GM18861 (cell line): Measurements from ENCODE around the gene H2BW1.
"Not testable (repeated sequence)": the region's sequence is repeated elsewhere in the genome, so short reads cannot be mapped to it uniquely, and the experiment has no call there.

Experiments used
- ATAC-seq: cut with Tn5 transposase; IDR thresholded peaks from one replicate; pipeline ENCODE4 v1.9.1; 2021; ENCODE audit not compliant: unreplicated experiment

The H2BW1 gene, protein sequence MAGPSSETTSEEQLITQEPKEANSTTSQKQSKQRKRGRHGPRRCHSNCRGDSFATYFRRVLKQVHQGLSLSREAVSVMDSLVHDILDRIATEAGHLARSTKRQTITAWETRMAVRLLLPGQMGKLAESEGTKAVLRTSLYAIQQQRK

DNA sequence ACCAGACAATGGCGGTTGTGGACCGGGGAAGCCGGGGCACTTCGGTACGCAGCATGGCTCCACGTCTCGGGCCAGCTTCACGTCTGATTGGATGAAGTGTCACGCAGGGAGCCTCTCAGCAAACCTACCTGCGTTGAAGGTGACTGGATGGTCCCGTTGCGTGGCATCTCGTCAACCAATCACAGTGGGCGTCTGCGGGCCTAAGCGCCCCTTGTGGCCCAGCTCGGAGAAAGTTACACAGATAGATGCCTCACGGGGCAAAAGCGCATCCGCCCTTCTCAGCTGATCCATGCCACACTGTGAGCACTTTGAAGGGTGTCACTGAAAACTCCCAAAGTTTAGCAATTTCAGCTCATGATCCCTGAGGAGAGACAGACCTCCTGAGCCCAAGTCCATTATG lies at the start of gene H2BW1:
H2BW1 (minus strand) TSS at position 103 of the 400 bp plus-strand sequence. CDS start 132 bp downstream, outside the sequence.
- ATAC-seq: no peak

DNA sequence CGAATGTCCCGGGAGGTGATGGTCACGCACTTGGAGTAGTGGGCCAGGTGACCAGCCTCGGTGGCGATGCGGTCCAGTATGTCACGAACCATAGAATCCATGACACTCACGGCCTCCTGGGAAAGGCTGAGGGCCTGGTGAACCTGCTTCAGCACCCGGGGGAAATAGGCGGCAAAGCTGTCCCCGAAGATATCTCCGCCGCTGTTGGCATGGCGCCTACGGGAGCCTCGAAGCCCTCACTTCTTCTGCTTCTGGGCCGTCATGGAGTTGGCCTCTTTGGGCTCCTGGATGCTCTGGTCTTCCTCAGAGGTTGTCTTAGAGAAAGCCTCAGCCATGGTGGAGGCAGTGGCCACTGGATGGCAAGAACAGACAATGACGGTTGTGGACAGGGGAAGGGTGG lies 49.1 kb upstream of the H2BW1 start:
- not testable (repeated sequence) for ATAC-seq

DNA sequence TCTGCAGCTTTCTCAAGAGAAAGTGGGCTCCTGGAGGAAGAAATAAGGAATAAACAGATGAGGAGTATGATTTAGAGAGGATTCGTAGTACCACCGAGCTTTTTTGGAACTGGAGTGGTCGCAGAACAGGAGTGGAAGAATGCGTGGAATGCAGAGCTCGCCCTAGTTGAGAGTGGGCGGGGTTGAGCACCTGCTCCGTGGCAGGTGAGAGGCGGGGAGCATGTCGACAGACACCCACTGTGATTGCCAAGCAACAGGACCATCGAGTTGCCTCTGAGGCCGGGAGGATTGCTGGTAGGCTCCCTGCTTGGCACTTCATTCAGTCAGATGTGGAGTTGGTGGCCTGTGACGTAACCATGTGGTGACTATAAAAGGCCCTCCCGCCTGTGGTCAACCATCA lies 41.4 kb upstream of the H2BW1 start:
- ATAC-seq: not testable (repeated sequence)

DNA sequence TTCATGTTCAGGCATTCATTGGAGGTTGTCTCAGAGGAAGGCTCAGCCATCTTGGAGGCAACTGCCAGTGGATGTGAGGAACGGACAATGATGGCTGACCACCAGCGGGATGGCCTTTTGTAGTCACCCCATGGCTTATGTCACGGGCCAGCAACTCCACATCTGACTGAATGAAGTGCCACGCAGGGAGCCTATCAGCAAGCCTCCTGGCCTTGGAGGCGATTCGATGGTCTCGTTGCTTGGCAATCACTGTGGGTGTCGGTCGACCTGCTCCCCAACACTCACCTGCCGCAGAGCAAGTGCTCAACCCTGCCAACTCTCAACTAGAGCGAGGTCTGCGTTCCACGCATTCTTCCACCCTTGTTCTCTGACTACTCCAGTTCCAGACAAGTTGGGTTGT lies 33.7 kb upstream of the H2BW1 start:
- no peak for ATAC-seq

DNA sequence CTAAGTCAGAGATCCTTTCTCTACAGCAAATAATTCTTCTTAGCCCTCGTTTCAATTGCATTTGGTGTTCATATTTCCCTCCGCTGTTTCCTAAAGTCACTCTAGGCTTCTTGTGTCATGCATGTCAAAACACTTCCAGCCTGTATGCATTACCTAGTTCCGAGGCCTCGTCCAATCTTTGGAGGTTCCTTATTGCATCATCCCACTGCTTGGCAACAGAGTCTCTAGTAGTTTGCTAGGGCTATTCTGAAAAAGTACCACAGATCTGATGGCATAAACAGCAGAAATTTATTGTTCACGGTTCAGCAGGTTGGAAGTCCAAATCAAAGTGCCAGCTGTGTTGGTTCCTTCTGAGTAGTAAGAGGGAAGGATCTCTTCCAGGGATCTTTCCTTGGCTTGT lies 32.1 kb upstream of the H2BW1 start:
- no peak for ATAC-seq

DNA sequence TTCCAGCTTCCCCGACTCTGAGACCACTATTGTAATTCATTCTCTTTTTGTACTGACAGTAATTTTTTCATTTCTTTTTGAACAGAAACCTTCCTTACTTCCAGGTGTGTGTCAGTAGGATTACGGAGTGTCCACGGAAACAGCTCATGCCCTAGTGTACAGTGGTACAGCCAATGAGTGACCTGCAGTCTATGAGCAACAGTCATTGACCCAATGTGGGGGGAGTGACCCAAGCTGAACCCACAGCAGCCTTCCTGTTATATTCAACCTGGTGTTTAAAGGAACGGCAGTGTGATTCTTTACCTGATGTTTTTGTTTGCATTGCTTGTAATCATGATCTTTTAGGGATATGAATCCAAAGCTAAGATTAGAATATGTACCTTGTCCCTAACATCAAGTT lies 27.5 kb upstream of the H2BW1 start:
- ATAC-seq: no peak

DNA sequence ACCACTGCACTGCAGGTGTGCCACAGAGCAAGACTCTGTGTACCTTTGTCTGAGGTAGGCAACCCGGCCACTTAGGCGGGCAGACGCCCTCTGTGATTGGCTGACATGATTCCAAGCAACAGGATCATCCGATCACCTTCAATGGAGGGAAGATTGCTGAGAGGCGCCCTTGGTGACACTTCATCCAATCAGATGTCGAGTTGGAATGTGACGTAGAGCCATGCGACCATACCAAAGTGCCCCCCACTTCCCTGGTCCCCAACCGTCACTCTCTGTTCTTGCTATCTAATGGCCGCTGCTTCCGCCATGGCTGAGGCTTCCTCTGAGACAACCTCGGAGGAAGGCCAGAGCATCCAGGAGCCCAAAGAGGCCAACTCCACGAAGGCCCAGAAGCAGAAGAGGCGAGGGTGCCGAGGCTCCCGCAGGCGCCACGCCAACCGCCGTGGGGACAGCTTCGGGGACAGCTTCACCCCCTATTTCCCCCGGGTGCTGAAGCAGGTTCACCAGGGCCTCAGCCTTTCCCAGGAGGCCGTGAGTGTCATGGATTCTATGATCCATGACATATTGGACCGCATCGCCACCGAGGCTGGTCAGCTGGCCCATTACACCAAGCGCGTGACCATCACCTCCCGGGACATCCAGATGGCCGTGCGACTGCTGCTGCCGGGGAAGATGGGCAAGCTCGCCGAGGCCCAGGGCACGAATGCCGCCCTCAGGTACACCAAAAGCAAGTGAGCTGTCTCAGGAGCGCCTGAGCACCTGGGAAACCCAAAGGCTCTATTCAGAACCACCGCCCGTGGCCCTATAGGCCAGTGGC lies 26.4 kb upstream of the H2BW1 start, which contains the start of gene H2BW2:
H2BW2 (plus strand) TSS at position 268 of the 817 bp plus-strand sequence; CDS start at position 307, 39 bp downstream.
- no peak for ATAC-seq

DNA sequence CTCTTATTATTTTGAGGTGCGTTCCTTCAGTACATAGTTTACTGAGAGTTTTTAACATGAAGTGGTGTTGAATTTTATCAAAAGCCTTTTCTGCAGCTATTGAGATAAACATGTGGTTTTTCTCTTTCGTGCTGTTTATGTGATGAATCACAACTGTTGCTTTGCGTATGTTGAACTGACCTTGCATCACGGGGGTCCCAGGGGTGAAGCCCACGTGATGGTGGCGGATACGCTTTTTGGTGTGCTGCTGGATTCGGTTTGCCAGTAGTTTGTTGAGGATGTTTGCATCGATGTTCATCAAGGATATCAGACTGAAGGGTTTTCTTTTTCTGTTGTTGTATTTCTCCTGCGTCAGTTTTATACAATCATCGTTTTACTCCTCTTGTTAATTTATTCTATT lies 4.6 kb upstream of the H2BW1 start:
- no peak for ATAC-seq

DNA sequence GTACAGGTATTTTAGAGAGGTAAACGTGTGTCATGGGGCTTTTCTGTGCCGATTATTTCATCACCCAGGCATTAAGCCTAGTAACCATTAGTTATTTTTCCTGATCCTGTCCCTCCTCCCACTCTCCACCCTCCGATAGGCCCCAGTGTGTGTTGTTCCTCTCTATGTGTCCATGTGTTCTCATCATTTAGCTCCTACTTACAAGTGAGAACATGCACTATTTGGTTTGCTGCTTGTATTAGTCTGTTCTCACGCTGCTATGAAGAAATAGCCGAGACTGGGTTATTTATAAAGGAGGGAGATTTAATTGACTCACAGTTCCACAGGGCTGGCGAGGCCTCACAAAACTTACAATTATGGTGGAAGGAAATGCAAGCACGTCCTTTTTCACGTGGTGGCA lies 2.1 kb upstream of the H2BW1 start:
- ATAC-seq: not testable (repeated sequence)

DNA sequence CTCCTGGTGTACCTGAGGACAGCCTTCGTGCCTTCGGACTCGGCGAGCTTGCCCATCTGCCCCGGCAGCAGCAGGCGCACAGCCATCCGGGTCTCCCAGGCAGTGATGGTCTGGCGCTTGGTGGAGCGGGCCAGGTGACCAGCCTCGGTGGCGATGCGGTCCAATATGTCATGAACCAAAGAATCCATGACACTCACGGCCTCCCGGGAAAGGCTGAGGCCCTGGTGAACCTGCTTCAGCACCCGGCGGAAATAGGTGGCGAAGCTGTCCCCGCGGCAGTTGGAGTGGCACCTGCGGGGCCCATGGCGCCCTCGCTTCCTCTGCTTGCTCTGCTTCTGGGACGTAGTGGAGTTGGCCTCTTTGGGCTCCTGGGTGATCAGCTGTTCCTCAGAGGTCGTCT lies 350 bp downstream of the H2BW1 start:
- ATAC-seq: no peak

DNA sequence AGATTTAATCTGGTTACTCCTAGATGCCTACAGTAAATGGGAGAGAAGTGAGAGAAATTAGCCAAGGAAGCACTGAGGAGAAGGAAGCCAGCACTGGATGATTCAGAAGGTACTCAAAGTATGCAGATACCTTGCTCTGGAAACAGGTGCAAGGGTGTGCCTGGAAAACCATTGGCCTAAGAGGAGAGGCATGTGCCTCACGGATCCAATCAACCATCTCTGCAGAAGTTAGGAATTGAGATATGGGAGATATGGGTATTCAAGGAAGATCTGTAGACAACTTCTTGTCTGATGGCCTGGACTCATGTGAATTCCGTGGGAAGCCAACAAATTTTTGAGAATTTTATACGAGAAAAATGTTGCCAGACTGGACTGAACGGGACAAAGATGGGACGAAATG lies 4.7 kb downstream of the H2BW1 start:
- no peak for ATAC-seq

DNA sequence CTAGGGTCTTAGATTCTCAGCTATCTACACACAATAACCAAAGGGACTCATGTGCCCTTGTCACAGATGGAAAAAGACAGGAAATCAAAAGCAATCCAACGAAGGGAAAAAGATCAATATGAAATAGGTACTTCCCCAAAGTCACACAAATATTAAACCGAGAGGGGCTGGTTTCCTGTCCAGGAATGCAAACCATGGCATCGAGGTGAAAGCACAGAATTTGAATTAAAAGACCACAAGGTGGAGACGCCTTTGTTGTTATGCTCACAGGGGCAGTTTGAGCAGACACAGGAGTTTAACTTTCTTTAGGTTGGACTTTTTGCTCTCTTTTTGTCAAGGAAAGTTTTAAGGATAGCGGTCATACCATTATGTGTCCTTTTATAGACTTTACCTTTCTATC lies 14.3 kb downstream of the H2BW1 start:
- ATAC-seq: peak; percentile 85

DNA sequence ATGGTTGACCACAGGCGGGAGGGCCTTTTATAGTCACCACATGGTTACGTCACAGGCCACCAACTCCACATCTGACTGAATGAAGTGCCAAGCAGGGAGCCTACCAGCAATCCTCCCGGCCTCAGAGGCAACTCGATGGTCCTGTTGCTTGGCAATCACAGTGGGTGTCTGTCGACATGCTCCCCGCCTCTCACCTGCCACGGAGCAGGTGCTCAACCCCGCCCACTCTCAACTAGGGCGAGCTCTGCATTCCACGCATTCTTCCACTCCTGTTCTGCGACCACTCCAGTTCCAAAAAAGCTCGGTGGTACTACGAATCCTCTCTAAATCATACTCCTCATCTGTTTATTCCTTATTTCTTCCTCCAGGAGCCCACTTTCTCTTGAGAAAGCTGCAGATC lies 30.0 kb downstream of the H2BW1 start:
- ATAC-seq: not testable (repeated sequence)

DNA sequence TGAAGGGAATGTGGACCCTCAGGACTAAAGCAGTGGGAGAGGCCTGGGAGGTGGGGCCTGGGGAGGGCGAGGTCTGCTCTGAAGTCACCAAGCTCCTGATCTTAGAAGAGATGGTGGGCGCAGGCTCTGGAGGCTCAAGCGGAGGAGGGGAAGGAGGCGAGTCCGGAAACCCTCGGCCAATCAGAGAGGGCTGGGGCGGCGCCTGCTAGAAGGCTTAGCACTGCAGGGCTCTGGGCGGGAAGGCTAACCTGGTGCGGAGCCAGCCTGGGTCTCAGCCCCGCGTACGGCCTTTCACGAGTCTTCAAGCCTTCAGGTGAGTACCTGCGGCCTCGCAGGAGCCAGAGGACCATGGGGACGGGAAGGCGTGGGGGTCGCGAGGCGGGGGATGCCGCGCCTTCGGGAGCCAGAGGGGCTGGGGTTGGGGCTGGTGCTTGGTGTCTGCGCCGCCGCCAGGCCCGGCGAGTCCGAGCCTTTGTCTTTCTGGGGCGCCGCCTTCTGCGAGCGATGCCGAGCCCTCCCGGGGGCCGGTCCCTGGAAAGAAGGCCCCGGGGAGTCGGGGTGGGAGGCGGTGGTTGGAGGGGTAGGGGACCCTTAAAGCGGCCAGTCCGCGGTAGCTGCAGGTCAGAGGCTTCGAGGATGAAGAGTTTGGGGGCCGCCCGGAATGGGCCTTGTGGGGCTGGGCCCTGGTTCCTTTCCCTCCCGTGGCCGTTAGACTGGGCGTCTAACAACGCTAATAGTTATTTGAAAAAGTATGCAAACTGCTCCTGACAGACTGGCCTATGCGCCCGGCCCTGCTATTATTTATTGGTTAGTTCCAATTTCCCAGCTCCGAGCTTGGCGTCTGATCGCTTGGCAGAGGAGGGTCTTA lies 50.9 kb downstream of the H2BW1 start, which contains the start of gene TMSB15B:
TMSB15B (plus strand) TSS at position 217 of the 868 bp plus-strand sequence.
- ATAC-seq: peak; percentile 88
